CD14-positive monocyte (primary cell): ENCODE data around the gene GAS6. TPM values are rescaled to one million over a fixed set of nuclear protein-coding genes. Genes with fewer than 3 reads are reported as not detected.

Experiments used
- DNase-seq, 3 donors: peaks; one replicate each; pipeline ENCODE4 v3.0.0-alpha.2; 2011 to 2022
- H2AFZ ChIP-seq: 2 replicates; pipeline ENCODE4 v1.6.0; 2012; ENCODE audit warnings: mild to moderate bottlenecking, low read depth, low read length, inconsistent platforms; ENCODE audit not compliant: insufficient read depth, poor library complexity, severe bottlenecking
- H3K27ac ChIP-seq, 2 donors: 1 replicate in 1 of 2; 2 replicates in 1 of 2; pipeline ENCODE4 v1.5.1; 2012 to 2013; ENCODE audit warnings: low read length in 2 of 2, control low read depth in 1 of 2, inconsistent platforms in 1 of 2, low read depth in 1 of 2, mild to moderate bottlenecking in 1 of 2
- H3K27me3 ChIP-seq, 2 donors: one replicate each; pipeline versions ENCODE4 v1.6.0 to v1.6.1; 2011 to 2013; ENCODE audit warnings: low read length in 2 of 2; ENCODE audit not compliant: control insufficient read depth in 2 of 2, insufficient read depth in 2 of 2
- H3K36me3 ChIP-seq, 2 donors: replicated peaks in 1 of 2; 1 replicate in 1 of 2; 2 replicates in 1 of 2; pipeline versions ENCODE4 v1.5.1 to v1.6.1; 2012 to 2013; ENCODE audit warnings: low read length in 2 of 2, control low read depth in 1 of 2, inconsistent platforms in 1 of 2, mild to moderate bottlenecking in 1 of 2; ENCODE audit not compliant: insufficient read depth in 2 of 2, control insufficient read depth in 1 of 2
- H3K4me1 ChIP-seq, 2 donors: 1 replicate in 1 of 2; 2 replicates in 1 of 2; pipeline versions ENCODE4 v1.5.1 to v1.6.1; 2012 to 2013; ENCODE audit warnings: low read length in 2 of 2, control low read depth in 1 of 2, inconsistent platforms in 1 of 2, mild to moderate bottlenecking in 1 of 2, moderate library complexity in 1 of 2; ENCODE audit not compliant: insufficient read depth in 2 of 2, control insufficient read depth in 1 of 2
- H3K4me2 ChIP-seq: replicated peaks from 2 replicates; pipeline ENCODE3; 2012; ENCODE audit warnings: low read length, moderate library complexity, mild to moderate bottlenecking; ENCODE audit not compliant: poor library complexity, severe bottlenecking; ENCODE audit errors: extremely low read depth
- H3K4me3 ChIP-seq, 3 experiments: fragments of 200-600 bp in 1 of 3; sonication (generic) in 1 of 3; replicated peaks in 1 of 3; 1 replicate in 2 of 3; 2 replicates in 1 of 3; pipeline ENCODE4 v1.5.1; 2011 to 2013; ENCODE audit warnings: low read length in 3 of 3, mild to moderate bottlenecking in 3 of 3, control low read depth in 2 of 3, low read depth in 2 of 3, inconsistent platforms in 1 of 3, moderate library complexity in 1 of 3
- H3K79me2 ChIP-seq: 2 replicates; pipeline ENCODE4 v1.6.0; 2012; ENCODE audit warnings: mild to moderate bottlenecking, control low read depth, inconsistent platforms, low read length, moderate library complexity; ENCODE audit not compliant: insufficient read depth
- H3K9ac ChIP-seq: 2 replicates; pipeline ENCODE4 v1.6.0; 2017; ENCODE audit warnings: low read length, mild to moderate bottlenecking; ENCODE audit not compliant: insufficient read depth, poor library complexity, severe bottlenecking
- H3K9me3 ChIP-seq, 2 donors: replicated peaks in 1 of 2; 1 replicate in 1 of 2; 2 replicates in 1 of 2; pipeline versions ENCODE4 v1.5.1 to v1.6.1; 2012 to 2013; ENCODE audit warnings: low read length in 2 of 2, control low read depth in 1 of 2; ENCODE audit not compliant: control insufficient read depth in 1 of 2, insufficient read depth in 1 of 2
- H4K20me1 ChIP-seq: 2 replicates; pipeline ENCODE4 v1.6.0; 2012; ENCODE audit warnings: mild to moderate bottlenecking, low read length, control low read depth, moderate library complexity; ENCODE audit not compliant: insufficient read depth
- H3K27ac Mint-ChIP-seq, 7 donors: one replicate each; pipeline ENCODE4 v1.8.0; 2020; ENCODE audit warnings: mild to moderate bottlenecking in 7 of 7, mixed read lengths in 7 of 7, moderate library complexity in 6 of 7, inconsistent platforms in 2 of 7
- H3K27me3 Mint-ChIP-seq, 3 donors: one replicate each; pipeline ENCODE4 v1.8.0; 2021 to 2022; ENCODE audit warnings: low read depth in 3 of 3, mild to moderate bottlenecking in 3 of 3, mixed read lengths in 3 of 3, moderate library complexity in 3 of 3, inconsistent platforms in 1 of 3
- H3K36me3 Mint-ChIP-seq, 2 donors: one replicate each; pipeline ENCODE4 v1.8.0; 2020; ENCODE audit warnings: mixed read lengths in 2 of 2, inconsistent platforms in 1 of 2, mild to moderate bottlenecking in 1 of 2
- H3K4me1 Mint-ChIP-seq: one replicate; pipeline ENCODE4 v1.8.0; 2020; ENCODE audit warnings: mild to moderate bottlenecking, mixed read lengths
- H3K4me3 Mint-ChIP-seq, 2 donors: one replicate each; pipeline ENCODE4 v1.8.0; 2020; ENCODE audit warnings: mild to moderate bottlenecking in 2 of 2, mixed read lengths in 2 of 2, moderate library complexity in 1 of 2
- H3K9me3 Mint-ChIP-seq, 7 donors: one replicate each; pipeline ENCODE4 v1.8.0; 2020 to 2022; ENCODE audit warnings: mixed read lengths in 7 of 7, mild to moderate bottlenecking in 6 of 7, moderate library complexity in 6 of 7, inconsistent platforms in 2 of 7
- WGBS: methylation state at CpG from one replicate; pipeline ENCODE4 v1.1.5; 2013; ENCODE audit warnings: missing lambda C conversion rate; ENCODE audit not compliant: insufficient coverage; 5-methylcytosine and 5-hydroxymethylcytosine counted together
- intact Hi-C, 2 donors: fragments of 100-400 bp; cut with micrococcal nuclease; formaldehyde crosslinking; loops; one replicate each; pipeline versions ENCODE4 v1.15.0 to v1.15.1; 2023
- polyA plus RNA-seq, 3 donors: library from polyadenylated mRNA; depleted of rRNA in 1 of 3; unstranded in 2 of 3; stranded (reverse) in 1 of 3; fragments of 300-500 nt in 2 of 3; fragments of >200 nt in 1 of 3; fragmentation: Illumina TruSeq in 2 of 3; gene quantifications; 1 replicate in 2 of 3; 2 replicates in 1 of 3; pipeline ENCODE4 v1.2.3, GENCODE V29; 2012 to 2021
- TF ChIP-seq, protein P1 (sequence below): fragments of 200-600 bp; IDR thresholded peaks from one replicate; pipeline ENCODE4 v1.8.0; 2022; ENCODE audit warnings: antibody characterized with exemption, mild to moderate bottlenecking

The GAS6 gene
- polyA plus RNA-seq, 3 donors, result 1.8 to 7.5 (median 1.9) TPM

GRCh38 chr13:113859311-113860050 lies 4.4 kb downstream of the GAS6 start:
- H3K4me3 ChIP-seq, result no peak overlapping the region
- H3K4me1 Mint-ChIP-seq, result peaks cover 27% of the 10 kb centered on the region
- peaks cover 5 to 14% of the 10 kb centered on the region in 2 donors for H3K27me3 ChIP-seq
- peaks cover 24 to 37% of the 10 kb centered on the region in 2 donors for H3K4me1 ChIP-seq
- H3K9ac ChIP-seq, result no peak overlapping the region
- peaks cover 11 to 12% of the 10 kb centered on the region in 2 donors for H3K36me3 Mint-ChIP-seq
- no peak for DNase-seq
- H4K20me1 ChIP-seq, result no peaks in the 10 kb centered on the region
- H2AFZ ChIP-seq, result no peak overlapping the region
- H3K9me3 ChIP-seq, result no peaks in the 10 kb centered on the region
- no peaks in the 10 kb centered on the region for H3K36me3 ChIP-seq
- no peak overlapping the region for H3K4me3 Mint-ChIP-seq
- peaks cover 14 to 32% (median 22%) of the 10 kb centered on the region in 3 donors for H3K27me3 Mint-ChIP-seq
- no peaks in the 10 kb centered on the region for H3K79me2 ChIP-seq
- TF ChIP-seq, protein P1, sequence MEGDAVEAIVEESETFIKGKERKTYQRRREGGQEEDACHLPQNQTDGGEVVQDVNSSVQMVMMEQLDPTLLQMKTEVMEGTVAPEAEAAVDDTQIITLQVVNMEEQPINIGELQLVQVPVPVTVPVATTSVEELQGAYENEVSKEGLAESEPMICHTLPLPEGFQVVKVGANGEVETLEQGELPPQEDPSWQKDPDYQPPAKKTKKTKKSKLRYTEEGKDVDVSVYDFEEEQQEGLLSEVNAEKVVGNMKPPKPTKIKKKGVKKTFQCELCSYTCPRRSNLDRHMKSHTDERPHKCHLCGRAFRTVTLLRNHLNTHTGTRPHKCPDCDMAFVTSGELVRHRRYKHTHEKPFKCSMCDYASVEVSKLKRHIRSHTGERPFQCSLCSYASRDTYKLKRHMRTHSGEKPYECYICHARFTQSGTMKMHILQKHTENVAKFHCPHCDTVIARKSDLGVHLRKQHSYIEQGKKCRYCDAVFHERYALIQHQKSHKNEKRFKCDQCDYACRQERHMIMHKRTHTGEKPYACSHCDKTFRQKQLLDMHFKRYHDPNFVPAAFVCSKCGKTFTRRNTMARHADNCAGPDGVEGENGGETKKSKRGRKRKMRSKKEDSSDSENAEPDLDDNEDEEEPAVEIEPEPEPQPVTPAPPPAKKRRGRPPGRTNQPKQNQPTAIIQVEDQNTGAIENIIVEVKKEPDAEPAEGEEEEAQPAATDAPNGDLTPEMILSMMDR, result no peak
- no peak overlapping the region for H3K27ac ChIP-seq
- H3K27ac Mint-ChIP-seq, result no peak overlapping the region
- intact Hi-C loops, result no loop called here
- H3K4me2 ChIP-seq, result no peak overlapping the region
- 100% methylated on average over 4 of the region's 4 CpGs for WGBS
- peaks cover 0 to 8% (median 5%) of the 10 kb centered on the region in 7 donors for H3K9me3 Mint-ChIP-seq

DNA sequence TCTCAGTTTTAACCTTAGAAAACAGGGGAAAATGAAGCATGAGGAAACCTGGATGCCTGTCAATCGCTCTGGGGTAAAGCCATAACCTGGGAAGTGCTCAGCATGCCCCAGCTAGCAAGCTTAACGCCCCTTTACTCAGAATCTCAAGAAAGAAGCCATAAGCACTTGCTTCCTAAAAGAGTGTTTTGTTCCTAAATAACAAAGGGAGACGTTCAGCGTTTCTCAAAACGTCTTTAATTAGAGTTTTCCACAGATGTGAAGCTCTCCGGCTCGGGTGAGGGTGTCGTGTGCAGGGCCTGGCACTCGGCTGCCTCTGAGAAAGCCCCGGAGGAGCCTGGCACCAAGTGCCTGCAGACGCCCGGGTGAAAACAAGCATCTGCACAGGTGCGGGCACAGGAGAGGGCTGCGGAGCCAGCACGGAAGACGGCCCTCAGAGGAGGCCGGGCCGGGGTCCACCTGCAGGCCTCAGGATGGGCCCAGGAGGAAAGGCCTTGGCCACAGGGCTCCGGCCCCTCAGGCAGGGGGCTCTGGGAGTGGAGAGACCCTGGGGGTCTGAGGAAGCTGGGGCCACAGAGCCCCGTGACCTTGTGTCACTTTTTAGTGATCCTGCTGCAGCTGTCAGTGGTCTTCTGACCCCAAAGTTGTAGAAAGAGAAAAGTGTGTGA lies 6.2 kb downstream of the GAS6 start:
- Histone ChIP-seq H3K4me3 (no peak overlapping the region), H4K20me1 (no peaks in the 10 kb centered on the region), H3K4me1 (peaks cover 19 to 29% of the 10 kb centered on the region in 2 donors), H3K79me2 (no peaks in the 10 kb centered on the region), H3K27ac (no peak overlapping the region), H3K4me2 (no peak overlapping the region), H3K9ac (no peak overlapping the region), H3K27me3 (peaks cover 0 to 4% of the 10 kb centered on the region in 2 donors), H2AFZ (no peak overlapping the region), H3K36me3 (no peaks in the 10 kb centered on the region), H3K9me3 (no peaks in the 10 kb centered on the region)
- Mint-ChIP-seq H3K27ac (no peak overlapping the region), H3K36me3 (peaks cover 12 to 15% of the 10 kb centered on the region in 2 donors), H3K9me3 (peaks cover 0 to 7% (median 5%) of the 10 kb centered on the region in 7 donors), H3K4me3 (no peak overlapping the region), H3K27me3 (peaks cover 17 to 25% (median 24%) of the 10 kb centered on the region in 3 donors), H3K4me1 (peaks cover 29% of the 10 kb centered on the region)
- TF ChIP-seq, protein P1, result no peak
- 93% methylated on average over 17 of the region's 20 CpGs for WGBS
- no peak for DNase-seq
- intact Hi-C loops, result no loop called here
